Vagina (tissue), 2 donors: ENCODE measurements around the gene CELF5.

Source experiments
- POLR2A ChIP-seq, 2 donors: fragments of 450-650 bp; IDR thresholded peaks; one replicate each; pipeline ENCODE4 v1.6.1; 2017; ENCODE audit warnings: antibody characterized with exemption in 2 of 2, mild to moderate bottlenecking in 2 of 2, moderate library complexity in 2 of 2
- TF ChIP-seq, protein P1 (sequence below), 3 experiments: fragments of 450-650 bp in 2 of 3; fragments of 200-600 bp in 1 of 3; sonication (generic) in 1 of 3; IDR thresholded peaks; one replicate each; pipeline ENCODE4 v1.5.1; 2017 to 2019; ENCODE audit warnings: antibody characterized with exemption in 3 of 3, mild to moderate bottlenecking in 2 of 3, moderate library complexity in 2 of 3

- TF ChIP-seq, protein P1, sequence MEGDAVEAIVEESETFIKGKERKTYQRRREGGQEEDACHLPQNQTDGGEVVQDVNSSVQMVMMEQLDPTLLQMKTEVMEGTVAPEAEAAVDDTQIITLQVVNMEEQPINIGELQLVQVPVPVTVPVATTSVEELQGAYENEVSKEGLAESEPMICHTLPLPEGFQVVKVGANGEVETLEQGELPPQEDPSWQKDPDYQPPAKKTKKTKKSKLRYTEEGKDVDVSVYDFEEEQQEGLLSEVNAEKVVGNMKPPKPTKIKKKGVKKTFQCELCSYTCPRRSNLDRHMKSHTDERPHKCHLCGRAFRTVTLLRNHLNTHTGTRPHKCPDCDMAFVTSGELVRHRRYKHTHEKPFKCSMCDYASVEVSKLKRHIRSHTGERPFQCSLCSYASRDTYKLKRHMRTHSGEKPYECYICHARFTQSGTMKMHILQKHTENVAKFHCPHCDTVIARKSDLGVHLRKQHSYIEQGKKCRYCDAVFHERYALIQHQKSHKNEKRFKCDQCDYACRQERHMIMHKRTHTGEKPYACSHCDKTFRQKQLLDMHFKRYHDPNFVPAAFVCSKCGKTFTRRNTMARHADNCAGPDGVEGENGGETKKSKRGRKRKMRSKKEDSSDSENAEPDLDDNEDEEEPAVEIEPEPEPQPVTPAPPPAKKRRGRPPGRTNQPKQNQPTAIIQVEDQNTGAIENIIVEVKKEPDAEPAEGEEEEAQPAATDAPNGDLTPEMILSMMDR (IDR thresholded peaks at IDR 0.05), result no peak
- TF ChIP-seq POLR2A (IDR thresholded peaks at IDR 0.05), result no peak
These were observed 30.1 kb upstream of the CELF5 start for GRCh38 chr19:3194106-3195087.
